Uterus (tissue), 2 donors: ENCODE results near the gene TAOK3.

Experiments used
- CTCF ChIP-seq, 4 experiments: fragments of 200-600 bp in 2 of 4; fragments of 450-650 bp in 2 of 4; sonication (generic) in 2 of 4; IDR thresholded peaks; one replicate each; pipeline ENCODE4 v1.5.1; 2016 to 2019; ENCODE audit warnings: antibody characterized with exemption in 4 of 4, mild to moderate bottlenecking in 2 of 4, moderate library complexity in 1 of 4
- POLR2A ChIP-seq, 2 donors: fragments of 450-650 bp; IDR thresholded peaks; one replicate each; pipeline ENCODE4 v1.6.1; 2016; ENCODE audit warnings: antibody characterized with exemption in 2 of 2, mild to moderate bottlenecking in 1 of 2, moderate library complexity in 1 of 2

GRCh38 chr12:118345355-118345754, 27.4 kb downstream of the TAOK3 start:
- no peak for TF ChIP-seq POLR2A (IDR thresholded peaks at IDR 0.05)
- TF ChIP-seq CTCF (IDR thresholded peaks at IDR 0.05), result no peak
